Measurements from ENCODE around the gene FCHSD2.
"Not testable (repeated sequence)": the region's sequence is repeated elsewhere in the genome, so short reads cannot be mapped to it uniquely, and the experiment has no call there.

The FCHSD2 gene

DNA sequence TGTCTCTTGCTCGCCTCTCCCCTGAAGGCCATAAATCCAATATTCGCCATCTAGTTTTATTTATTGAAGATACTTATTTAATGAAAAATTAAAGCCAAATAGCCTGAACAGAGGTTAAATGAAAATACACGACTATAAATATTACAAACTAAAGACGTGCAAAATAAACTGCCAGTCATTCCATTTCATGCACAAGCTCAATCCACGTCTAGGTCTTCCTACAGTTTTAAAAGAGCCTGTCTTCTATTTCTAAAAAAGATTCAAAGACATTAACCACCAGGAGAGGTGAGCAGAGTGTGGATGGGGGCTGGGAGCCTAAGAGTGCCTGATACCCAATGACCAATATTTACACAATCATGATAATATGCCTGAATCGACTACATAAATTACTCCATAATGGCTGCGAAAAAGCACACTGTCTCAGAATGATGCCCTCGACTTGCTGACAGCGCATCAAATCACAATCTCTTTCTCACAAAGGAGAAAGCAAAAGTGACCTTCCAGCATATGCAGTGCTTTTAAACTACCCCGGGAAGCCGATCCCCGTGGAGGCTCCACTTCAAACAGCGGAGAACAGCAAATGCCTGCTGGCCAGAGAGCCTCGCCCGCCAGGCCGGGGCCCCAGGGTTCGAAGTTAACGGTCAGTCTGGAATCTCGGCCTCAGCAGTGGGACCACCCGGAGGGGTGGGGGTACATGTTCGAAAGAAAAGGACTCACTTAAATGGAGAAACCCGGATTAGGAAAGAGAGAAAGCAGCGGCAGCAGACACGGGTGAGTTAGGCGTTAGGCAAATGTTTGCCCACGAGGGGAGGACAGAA is 1.7 kb downstream of the FCHSD2 start:
- peak overlapping the region; percentile 77 to 78 for H3K4me3 ChIP-seq (ENCODE audit: low read length in 2 of 2)
- H3K4me1 ChIP-seq (ENCODE audit: control insufficient read depth in 2 of 2, insufficient read depth in 2 of 2, low read length in 2 of 2): peaks cover 16 to 25% of the 10 kb centered on the region in 2 donors
- no peaks in the 10 kb centered on the region for H3K9me3 ChIP-seq (ENCODE audit: control insufficient read depth in 2 of 2, low read length in 2 of 2)
- H3K27ac ChIP-seq (ENCODE audit: low read depth in 2 of 2, low read length in 2 of 2): peak overlapping the region; percentile 96 to 97
- no peaks in the 10 kb centered on the region for H3K36me3 ChIP-seq (ENCODE audit: control insufficient read depth in 2 of 2, insufficient read depth in 2 of 2, low read length in 2 of 2)
- peak overlapping the region; percentile 73 to 89 for H3K9ac ChIP-seq (ENCODE audit: low read depth in 1 of 2, low read length in 2 of 2)
- H3K27me3 ChIP-seq (ENCODE audit: control insufficient read depth in 2 of 2, insufficient read depth in 2 of 2, low read length in 2 of 2): no peaks in the 10 kb centered on the region

DNA sequence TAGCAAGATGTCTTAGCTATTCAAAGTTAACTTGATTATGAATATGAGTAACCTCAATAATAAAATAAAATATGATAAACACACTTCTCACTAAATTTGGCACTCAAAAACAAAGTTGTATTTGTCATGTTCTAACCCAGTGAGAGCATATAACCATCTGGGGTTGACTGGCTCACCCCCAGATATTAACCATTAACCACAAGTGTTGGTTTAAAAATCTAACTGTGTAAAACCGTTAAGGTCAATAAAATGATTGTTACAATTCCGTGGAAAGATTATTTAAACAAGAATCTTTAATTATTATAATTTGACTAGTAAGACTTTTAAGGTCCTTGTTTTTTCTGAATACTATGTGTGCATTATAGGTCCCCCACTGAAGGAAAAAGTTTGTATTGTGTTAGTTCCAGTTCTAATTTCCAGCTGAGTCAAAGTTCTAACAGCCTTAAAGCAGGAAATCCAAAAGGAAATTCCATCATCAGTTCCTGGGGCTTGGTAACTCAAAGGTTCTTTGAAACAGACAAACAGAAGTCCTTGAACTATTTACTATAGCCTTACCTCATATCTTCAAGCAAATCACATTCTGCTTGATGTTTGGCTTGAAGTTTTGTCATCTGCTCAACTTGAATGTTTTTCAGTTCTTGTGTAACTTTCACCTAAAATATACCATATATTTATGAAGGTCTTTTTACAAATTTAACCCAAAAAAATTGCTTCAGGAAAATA is 2.5 kb downstream of the FCHSD2 start:
- peaks cover 16 to 25% of the 10 kb centered on the region in 2 donors for H3K4me1 ChIP-seq (ENCODE audit: control insufficient read depth in 2 of 2, insufficient read depth in 2 of 2, low read length in 2 of 2)
- no peaks in the 10 kb centered on the region for H3K9me3 ChIP-seq (ENCODE audit: control insufficient read depth in 2 of 2, low read length in 2 of 2)
- H3K27me3 ChIP-seq (ENCODE audit: control insufficient read depth in 2 of 2, insufficient read depth in 2 of 2, low read length in 2 of 2): no peaks in the 10 kb centered on the region
- H3K9ac ChIP-seq (ENCODE audit: low read depth in 1 of 2, low read length in 2 of 2): peak overlapping the region in 1 of 2 donors; percentile 34
- peak overlapping the region in 1 of 2 donors; percentile 78 for H3K4me3 ChIP-seq (ENCODE audit: low read length in 2 of 2)
- no peaks in the 10 kb centered on the region for H3K36me3 ChIP-seq (ENCODE audit: control insufficient read depth in 2 of 2, insufficient read depth in 2 of 2, low read length in 2 of 2)
- no peak overlapping the region for H3K27ac ChIP-seq (ENCODE audit: low read depth in 2 of 2, low read length in 2 of 2)

DNA sequence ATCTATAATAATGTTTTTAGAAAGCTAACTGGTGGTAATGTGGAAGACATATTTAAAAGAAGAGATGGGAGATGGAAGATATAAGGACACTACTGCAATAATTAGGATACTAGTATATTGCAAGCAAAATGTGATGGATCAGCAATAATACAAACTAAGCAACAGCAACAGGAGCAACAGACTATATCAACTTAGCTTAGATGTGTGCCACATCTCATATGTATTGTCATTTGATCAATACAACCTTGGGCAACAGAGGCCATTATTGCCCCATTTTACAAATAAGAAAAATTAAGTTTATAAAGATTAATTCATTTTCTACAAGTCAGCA is 4.2 kb downstream of the FCHSD2 start:
- Histone ChIP-seq H3K4me1 (ENCODE audit: control insufficient read depth in 2 of 2, insufficient read depth in 2 of 2, low read length in 2 of 2) (peaks cover 9 to 19% of the 10 kb centered on the region in 2 donors), H3K9me3 (ENCODE audit: control insufficient read depth in 2 of 2, low read length in 2 of 2) (no peaks in the 10 kb centered on the region), H3K27ac (ENCODE audit: low read depth in 2 of 2, low read length in 2 of 2) (no peak overlapping the region), H3K4me3 (ENCODE audit: low read length in 2 of 2) (no peak overlapping the region), H3K36me3 (ENCODE audit: control insufficient read depth in 2 of 2, insufficient read depth in 2 of 2, low read length in 2 of 2) (no peaks in the 10 kb centered on the region), H3K27me3 (ENCODE audit: control insufficient read depth in 2 of 2, insufficient read depth in 2 of 2, low read length in 2 of 2) (no peaks in the 10 kb centered on the region), H3K9ac (ENCODE audit: low read depth in 1 of 2, low read length in 2 of 2) (no peak overlapping the region)

DNA sequence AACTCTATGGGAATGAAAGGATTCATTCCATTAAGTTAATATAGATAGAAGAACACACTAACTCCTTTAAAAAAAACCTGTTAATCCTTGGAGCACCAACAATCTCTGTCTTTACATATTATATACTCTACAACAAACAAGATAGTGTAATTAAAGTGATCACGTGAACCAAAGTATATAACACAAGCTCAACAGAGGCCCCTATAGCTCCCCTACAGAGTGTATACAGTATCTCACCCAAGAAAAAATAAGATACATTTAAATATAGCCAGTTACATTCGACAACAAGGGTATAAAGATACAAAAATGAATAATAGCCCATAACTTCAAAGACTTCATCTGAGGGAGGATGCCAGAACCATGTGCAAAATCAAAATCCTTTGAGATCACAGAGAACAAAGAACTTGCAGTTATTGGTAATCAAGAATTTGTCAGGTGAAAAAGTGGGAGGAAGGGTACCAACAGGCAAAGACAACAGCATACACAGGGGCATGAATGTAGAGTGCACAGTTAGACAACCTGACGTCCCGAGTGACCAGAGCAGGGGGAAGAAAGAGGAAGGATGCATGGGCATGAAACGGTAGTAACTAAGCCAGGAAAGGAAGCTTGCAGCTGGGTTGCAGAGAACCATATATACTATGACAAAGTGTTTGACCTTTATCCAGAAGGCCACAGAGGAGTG is 4.7 kb downstream of the FCHSD2 start:
- H3K9me3 ChIP-seq (ENCODE audit: control insufficient read depth in 2 of 2, low read length in 2 of 2): no peaks in the 10 kb centered on the region
- H3K27me3 ChIP-seq (ENCODE audit: control insufficient read depth in 2 of 2, insufficient read depth in 2 of 2, low read length in 2 of 2): no peaks in the 10 kb centered on the region
- H3K4me3 ChIP-seq (ENCODE audit: low read length in 2 of 2): no peak overlapping the region
- H3K36me3 ChIP-seq (ENCODE audit: control insufficient read depth in 2 of 2, insufficient read depth in 2 of 2, low read length in 2 of 2): no peaks in the 10 kb centered on the region
- no peak overlapping the region for H3K9ac ChIP-seq (ENCODE audit: low read depth in 1 of 2, low read length in 2 of 2)
- no peak overlapping the region for H3K27ac ChIP-seq (ENCODE audit: low read depth in 2 of 2, low read length in 2 of 2)
- H3K4me1 ChIP-seq (ENCODE audit: control insufficient read depth in 2 of 2, insufficient read depth in 2 of 2, low read length in 2 of 2): peaks cover 7 to 18% of the 10 kb centered on the region in 2 donors

DNA sequence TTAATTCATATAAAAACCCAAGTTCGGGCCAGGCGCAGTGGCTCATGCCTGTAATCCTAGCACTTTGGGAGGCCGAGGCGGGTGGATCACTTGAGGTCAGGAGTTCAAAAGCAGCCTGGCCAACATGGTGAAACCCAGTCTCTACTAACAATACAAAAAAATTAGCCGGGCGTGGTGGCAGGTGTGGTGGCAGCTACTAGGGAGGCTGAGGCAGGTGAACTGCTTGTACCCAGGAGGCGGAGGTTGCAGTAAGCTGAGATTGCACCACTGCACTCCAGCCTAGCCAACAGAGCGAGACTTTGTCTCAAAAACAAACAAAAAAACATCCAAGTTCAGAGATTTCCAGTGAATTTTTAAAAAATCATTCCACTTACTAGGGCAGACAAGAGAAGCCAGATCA is 5.4 kb downstream of the FCHSD2 start:
- not testable (repeated sequence) for H3K27me3 ChIP-seq (ENCODE audit: control insufficient read depth in 2 of 2, insufficient read depth in 2 of 2, low read length in 2 of 2); H3K36me3 ChIP-seq (ENCODE audit: control insufficient read depth in 2 of 2, insufficient read depth in 2 of 2, low read length in 2 of 2); H3K9me3 ChIP-seq (ENCODE audit: control insufficient read depth in 2 of 2, low read length in 2 of 2); H3K27ac ChIP-seq (ENCODE audit: low read depth in 2 of 2, low read length in 2 of 2); H3K9ac ChIP-seq (ENCODE audit: low read depth in 1 of 2, low read length in 2 of 2); H3K4me3 ChIP-seq (ENCODE audit: low read length in 2 of 2)
- peaks cover 7 to 18% of the 10 kb centered on the region in 2 donors for H3K4me1 ChIP-seq (ENCODE audit: control insufficient read depth in 2 of 2, insufficient read depth in 2 of 2, low read length in 2 of 2)

DNA sequence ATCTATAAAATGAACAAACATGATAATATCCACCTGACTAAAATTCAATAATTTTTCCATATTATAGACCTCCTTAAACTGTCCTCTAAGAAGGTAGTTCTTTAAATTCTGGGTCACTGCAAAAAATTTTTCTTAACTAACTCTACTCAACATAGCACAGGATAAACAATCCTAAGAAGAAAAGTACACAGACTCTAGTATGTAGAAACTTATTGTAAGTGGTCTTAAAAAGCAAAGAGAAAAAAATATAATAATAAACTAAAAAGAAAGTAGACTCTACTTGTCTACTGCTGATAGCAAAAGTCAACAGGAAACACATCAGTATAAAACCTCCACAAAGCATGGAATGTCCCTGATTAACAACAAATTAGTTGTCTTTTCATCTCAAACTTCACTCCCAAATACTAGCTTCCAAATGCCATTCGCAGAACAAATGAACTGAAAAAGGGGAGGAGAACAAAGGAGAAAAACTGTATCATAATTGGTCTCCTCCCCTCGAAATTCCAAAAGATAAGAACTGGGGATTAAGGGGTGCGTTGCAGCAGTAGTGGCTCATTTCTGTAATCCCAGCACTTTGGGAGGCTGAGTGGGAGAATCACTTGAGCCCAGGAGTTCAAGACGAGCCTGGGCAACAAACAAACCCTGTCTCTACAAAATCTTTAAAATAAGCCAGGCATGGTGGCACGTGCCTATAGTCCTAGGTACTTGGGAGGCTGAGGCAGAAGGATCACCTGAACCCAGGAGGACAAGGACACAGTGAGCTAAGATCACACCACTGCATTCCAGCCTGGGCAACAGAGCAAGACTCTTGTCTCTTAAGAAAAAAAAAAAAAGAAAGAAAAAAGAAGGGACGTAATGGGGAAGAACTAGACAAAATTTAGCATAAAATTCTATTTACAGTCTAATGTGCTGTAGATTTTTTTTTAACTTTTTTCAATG is 6.5 kb downstream of the FCHSD2 start:
- Histone ChIP-seq H3K27me3 (ENCODE audit: control insufficient read depth in 2 of 2, insufficient read depth in 2 of 2, low read length in 2 of 2) (no peaks in the 10 kb centered on the region), H3K4me3 (ENCODE audit: low read length in 2 of 2) (no peak overlapping the region), H3K9ac (ENCODE audit: low read depth in 1 of 2, low read length in 2 of 2) (no peak overlapping the region), H3K9me3 (ENCODE audit: control insufficient read depth in 2 of 2, low read length in 2 of 2) (no peaks in the 10 kb centered on the region), H3K27ac (ENCODE audit: low read depth in 2 of 2, low read length in 2 of 2) (no peak overlapping the region), H3K36me3 (ENCODE audit: control insufficient read depth in 2 of 2, insufficient read depth in 2 of 2, low read length in 2 of 2) (no peaks in the 10 kb centered on the region), H3K4me1 (ENCODE audit: control insufficient read depth in 2 of 2, insufficient read depth in 2 of 2, low read length in 2 of 2) (peaks cover 2 to 12% of the 10 kb centered on the region in 2 donors)

DNA sequence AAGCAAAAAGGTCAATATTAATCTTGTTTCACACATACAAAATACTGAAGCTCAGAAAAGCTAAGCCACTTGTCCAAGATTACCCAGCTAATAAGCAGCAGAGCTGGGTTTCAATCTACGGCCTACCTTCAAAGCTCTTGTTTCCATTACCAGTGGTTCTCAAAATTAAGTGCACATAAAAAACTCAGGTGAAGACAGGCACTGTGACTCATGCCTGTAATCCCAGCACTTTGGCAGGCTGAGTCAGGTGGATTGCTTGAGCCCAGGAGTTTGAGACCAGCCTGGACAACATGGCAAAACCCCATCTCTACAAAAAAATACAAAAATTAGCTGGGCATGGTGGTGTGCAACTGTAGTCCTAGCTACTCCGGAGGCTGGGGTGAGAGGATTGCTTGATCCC is 9.8 kb downstream of the FCHSD2 start:
- H3K27ac ChIP-seq (ENCODE audit: low read depth in 2 of 2, low read length in 2 of 2); H3K9me3 ChIP-seq (ENCODE audit: control insufficient read depth in 2 of 2, low read length in 2 of 2); H3K36me3 ChIP-seq (ENCODE audit: control insufficient read depth in 2 of 2, insufficient read depth in 2 of 2, low read length in 2 of 2); H3K4me1 ChIP-seq (ENCODE audit: control insufficient read depth in 2 of 2, insufficient read depth in 2 of 2, low read length in 2 of 2); H3K4me3 ChIP-seq (ENCODE audit: low read length in 2 of 2); H3K27me3 ChIP-seq (ENCODE audit: control insufficient read depth in 2 of 2, insufficient read depth in 2 of 2, low read length in 2 of 2); H3K9ac ChIP-seq (ENCODE audit: low read depth in 1 of 2, low read length in 2 of 2): not testable (repeated sequence)

DNA sequence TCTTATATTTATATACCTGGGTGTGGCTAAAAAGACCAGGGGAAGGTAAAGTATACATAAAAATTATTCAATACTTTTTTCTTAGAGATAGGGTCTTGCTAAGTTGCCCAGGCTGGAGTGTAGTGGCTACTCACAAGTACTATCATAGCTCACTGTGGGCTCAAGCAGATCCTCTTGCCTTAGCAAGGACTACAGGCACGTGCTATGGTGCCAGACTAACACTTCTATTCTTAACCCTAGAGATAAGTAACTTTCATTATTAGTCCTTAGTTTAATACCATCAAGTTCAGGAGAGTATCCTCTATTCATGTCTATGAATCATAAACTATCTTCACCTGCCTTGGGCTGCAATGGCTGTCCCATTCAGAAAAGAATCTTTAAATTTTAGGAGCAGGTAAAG is 11.9 kb downstream of the FCHSD2 start:
- Histone ChIP-seq H3K4me3 (ENCODE audit: low read length in 2 of 2) (no peak overlapping the region), H3K36me3 (ENCODE audit: control insufficient read depth in 2 of 2, insufficient read depth in 2 of 2, low read length in 2 of 2) (peaks cover 0 to 5% of the 10 kb centered on the region in 2 donors), H3K9me3 (ENCODE audit: control insufficient read depth in 2 of 2, low read length in 2 of 2) (no peaks in the 10 kb centered on the region), H3K27ac (ENCODE audit: low read depth in 2 of 2, low read length in 2 of 2) (no peak overlapping the region), H3K4me1 (ENCODE audit: control insufficient read depth in 2 of 2, insufficient read depth in 2 of 2, low read length in 2 of 2) (no peaks in the 10 kb centered on the region), H3K27me3 (ENCODE audit: control insufficient read depth in 2 of 2, insufficient read depth in 2 of 2, low read length in 2 of 2) (no peaks in the 10 kb centered on the region), H3K9ac (ENCODE audit: low read depth in 1 of 2, low read length in 2 of 2) (no peak overlapping the region)

DNA sequence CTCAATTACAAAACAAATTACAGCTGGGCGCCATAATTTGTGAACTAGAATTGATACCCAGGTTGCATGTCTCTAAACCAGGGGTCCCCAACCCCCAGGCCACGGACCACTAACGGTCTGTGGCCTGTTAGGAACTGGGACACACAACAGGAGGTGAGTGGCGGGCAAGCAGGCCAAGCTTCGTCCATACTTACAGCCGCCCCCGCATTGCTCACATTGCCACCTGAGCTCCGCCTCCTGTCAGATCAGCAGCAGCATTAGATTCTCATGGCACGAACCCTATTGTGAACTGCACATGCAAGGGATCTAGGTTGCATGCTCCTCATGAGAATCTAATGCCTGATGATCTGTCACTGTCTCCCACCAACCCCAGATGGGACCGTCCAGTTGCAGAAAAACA is 12.9 kb downstream of the FCHSD2 start:
- no peaks in the 10 kb centered on the region for H3K27me3 ChIP-seq (ENCODE audit: control insufficient read depth in 2 of 2, insufficient read depth in 2 of 2, low read length in 2 of 2)
- peaks cover 0 to 5% of the 10 kb centered on the region in 2 donors for H3K36me3 ChIP-seq (ENCODE audit: control insufficient read depth in 2 of 2, insufficient read depth in 2 of 2, low read length in 2 of 2)
- no peak overlapping the region for H3K9ac ChIP-seq (ENCODE audit: low read depth in 1 of 2, low read length in 2 of 2)

More for the DNA sequence above, 12.9 kb downstream of the FCHSD2 start:
- no peaks in the 10 kb centered on the region for H3K4me1 ChIP-seq (ENCODE audit: control insufficient read depth in 2 of 2, insufficient read depth in 2 of 2, low read length in 2 of 2)
- H3K27ac ChIP-seq (ENCODE audit: low read depth in 2 of 2, low read length in 2 of 2): no peak overlapping the region
- H3K4me3 ChIP-seq (ENCODE audit: low read length in 2 of 2): no peak overlapping the region
- no peaks in the 10 kb centered on the region for H3K9me3 ChIP-seq (ENCODE audit: control insufficient read depth in 2 of 2, low read length in 2 of 2)

All from mucosa of rectum (tissue), 2 donors.